H1 (cell line): ENCODE data around the gene PCYT1A. TPM values are rescaled to one million over a fixed set of nuclear protein-coding genes. Genes with fewer than 3 reads are reported as not detected.

ENCODE experiments used
- EP300 ChIP-seq, 2 experiments: IDR thresholded peaks; 1 replicate in 1 of 2; 2 replicates in 1 of 2; pipeline ENCODE4 v1.6.1; 2011 to 2012; ENCODE audit warnings: low read depth in 2 of 2, low read length in 2 of 2, mild to moderate bottlenecking in 2 of 2, borderline replicate concordance in 1 of 2, inconsistent platforms in 1 of 2, moderate library complexity in 1 of 2
- NRF1 ChIP-seq: IDR thresholded peaks from 2 replicates; pipeline ENCODE4 v1.6.1; 2011; ENCODE audit warnings: mild to moderate bottlenecking, low read depth, low read length, improper control_type of control experiment
- POLR2A ChIP-seq, 2 experiments: IDR thresholded peaks; 1 replicate in 1 of 2; 2 replicates in 1 of 2; pipeline ENCODE4 v1.6.1; 2011; ENCODE audit warnings: low read depth in 2 of 2, low read length in 2 of 2, mild to moderate bottlenecking in 2 of 2; ENCODE audit errors: control extremely low read depth in 1 of 2
- POLR2AphosphoS5 ChIP-seq: IDR thresholded peaks from 2 replicates; pipeline ENCODE4 v1.6.1; 2011; ENCODE audit warnings: low read depth, low read length
- polyA plus RNA-seq, 7 experiments: library from polyadenylated mRNA; depleted of rRNA in 3 of 7; stranded (reverse) in 5 of 7; unstranded in 2 of 7; fragments of >200 nt in 5 of 7; fragments of 200-250 nt in 2 of 7; gene quantifications; 1 replicate in 5 of 7; 2 replicates in 1 of 7; 4 replicates in 1 of 7; pipeline versions ENCODE4 v1.2.1 to v1.2.3, GENCODE V29; 2011 to 2013; ENCODE audit warnings: missing spikeins in 2 of 7, mixed read lengths in 2 of 7
- total RNA-seq: library from RNA; stranded (reverse); fragmentation: NEBNext Ultra II Directional; extraction: Animal tissue kit (Norgen Biotek cat#: 25700); gene quantifications from 2 replicates; pipeline ENCODE4 v1.2.1, GENCODE V29; 2021

The PCYT1A gene
- total and polyA plus RNA-seq, 2 of the 8 experiments (the other 6 are each of a cell fraction or from before 2014, with no cell fraction given), result 19.9 to 31.8 TPM

- no peak for TF ChIP-seq POLR2A (IDR thresholded peaks at IDR 0.05; ENCODE audit: control extremely low read depth in 1 of 2, low read depth in 2 of 2, low read length in 2 of 2)
- no peak for TF ChIP-seq EP300 (IDR thresholded peaks at IDR 0.05; ENCODE audit: borderline replicate concordance in 1 of 2, low read depth in 2 of 2, low read length in 2 of 2)
- TF ChIP-seq NRF1, result no peak
- TF ChIP-seq POLR2AphosphoS5, result no peak
Measured at GRCh38 chr3:196220991-196221390, 66.5 kb downstream of the PCYT1A start (continued).
